GM23338 (cell line): ENCODE results near the gene AGPAT3. TPM values are rescaled to one million over a fixed set of nuclear protein-coding genes. Genes with fewer than 3 reads are reported as not detected.

Experiments
- ATAC-seq: fragments of 200-7000 bp; cut with Tn5 transposase; 3 replicates; pipeline ENCODE4 v1.9.1; 2020
- DNase-seq: peaks from one replicate; pipeline ENCODE4 v3.0.0-alpha.2; 2015; ENCODE audit warnings: low spot score
- H2AFZ ChIP-seq: fragments of 200-600 bp; sonication (generic); 2 replicates; pipeline ENCODE4 v1.8.0; 2016; ENCODE audit warnings: antibody characterized with exemption, mild to moderate bottlenecking, moderate library complexity
- H3F3A ChIP-seq: fragments of 200-600 bp; sonication (generic); replicated peaks from 2 replicates; pipeline ENCODE4 v1.8.0; 2017; ENCODE audit warnings: antibody characterized with exemption, mixed run types, low read depth
- H3K27ac ChIP-seq: fragments of 200-600 bp; sonication (generic); 2 replicates; pipeline ENCODE4 v1.6.1; 2016; ENCODE audit warnings: low read depth
- H3K27me3 ChIP-seq: fragments of 200-600 bp; sonication (generic); 2 replicates; pipeline ENCODE4 v1.8.0; 2016; ENCODE audit warnings: mild to moderate bottlenecking, mixed run types, moderate library complexity; ENCODE audit not compliant: insufficient read depth
- H3K36me3 ChIP-seq: fragments of 200-600 bp; sonication (generic); 2 replicates; pipeline ENCODE4 v1.8.0; 2016; ENCODE audit warnings: mild to moderate bottlenecking; ENCODE audit not compliant: insufficient read depth
- H3K4me1 ChIP-seq: fragments of 200-600 bp; sonication (generic); 2 replicates; pipeline ENCODE4 v1.8.0; 2016; ENCODE audit warnings: mild to moderate bottlenecking, moderate library complexity; ENCODE audit not compliant: insufficient read depth
- H3K4me2 ChIP-seq: fragments of 200-600 bp; sonication (generic); 2 replicates; pipeline ENCODE4 v1.7.1; 2017; ENCODE audit warnings: mixed run types
- H3K4me3 ChIP-seq: fragments of 200-600 bp; sonication (generic); 2 replicates; pipeline ENCODE4 v1.6.1; 2016; ENCODE audit warnings: mixed run types
- H3K79me2 ChIP-seq: fragments of 200-600 bp; sonication (generic); replicated peaks from 2 replicates; pipeline ENCODE4 v1.8.0; 2017; ENCODE audit warnings: mild to moderate bottlenecking; ENCODE audit not compliant: insufficient read depth
- H3K9me2 ChIP-seq: fragments of 200-600 bp; sonication (generic); 2 replicates; pipeline ENCODE4 v1.8.0; 2017; ENCODE audit not compliant: insufficient read depth
- H4K20me1 ChIP-seq: fragments of 200-600 bp; sonication (generic); replicated peaks from 2 replicates; pipeline ENCODE4 v1.8.0; 2017; ENCODE audit warnings: mild to moderate bottlenecking; ENCODE audit not compliant: insufficient read depth
- H3K27ac Mint-ChIP-seq: 2 replicates; pipeline ENCODE4 v1.8.0; 2020; ENCODE audit warnings: inconsistent platforms, mild to moderate bottlenecking, moderate library complexity, mixed read lengths
- H3K27me3 Mint-ChIP-seq: 3 replicates; pipeline ENCODE4 v1.8.0; 2022; ENCODE audit warnings: low read depth, mild to moderate bottlenecking, moderate library complexity, mixed read lengths, inconsistent platforms; ENCODE audit not compliant: insufficient read depth, poor library complexity
- H3K36me3 Mint-ChIP-seq: 3 replicates; pipeline ENCODE4 v1.8.0; 2021; ENCODE audit warnings: low read depth, mild to moderate bottlenecking, inconsistent platforms, moderate library complexity, mixed read lengths
- H3K4me1 Mint-ChIP-seq: 3 replicates; pipeline ENCODE4 v1.8.0; 2020; ENCODE audit warnings: mild to moderate bottlenecking, inconsistent platforms, mixed read lengths
- H3K4me3 Mint-ChIP-seq: 3 replicates; pipeline ENCODE4 v1.8.0; 2021; ENCODE audit warnings: moderate library complexity, mild to moderate bottlenecking, inconsistent platforms, mixed read lengths
- H3K9me3 Mint-ChIP-seq: 3 replicates; pipeline ENCODE4 v1.8.0; 2020; ENCODE audit warnings: moderate library complexity, mild to moderate bottlenecking, inconsistent platforms, mixed read lengths
- CREB1 ChIP-seq: fragments of 250-450 bp; sonication (Bioruptor Pico); IDR thresholded peaks from 2 replicates; pipeline ENCODE4 v1.5.0; 2020; ENCODE audit warnings: low read depth, mild to moderate bottlenecking, moderate library complexity
- CTCF ChIP-seq, 2 experiments: fragments of 200-600 bp in 1 of 2; sonication (generic) in 1 of 2; conservative IDR thresholded peaks; 2 replicates each; pipeline versions ENCODE4 v1.5.1 to v1.6.1; 2016 to 2017; ENCODE audit warnings: antibody characterized with exemption in 2 of 2, low read depth in 2 of 2, mild to moderate bottlenecking in 2 of 2, moderate library complexity in 1 of 2
- ETS1 ChIP-seq: IDR thresholded peaks from 2 replicates; pipeline ENCODE4 v1.6.1; 2016; ENCODE audit warnings: antibody characterized with exemption
- EZH2 ChIP-seq: fragments of 200-600 bp; sonication (generic); IDR thresholded peaks from one replicate; pipeline ENCODE4 v1.8.0; 2017; ENCODE audit warnings: antibody characterized with exemption, mild to moderate bottlenecking, low read depth; ENCODE audit not compliant: unreplicated experiment
- JUNB ChIP-seq: IDR thresholded peaks from one replicate; pipeline ENCODE4 v1.6.1; 2016; ENCODE audit warnings: antibody characterized with exemption; ENCODE audit not compliant: unreplicated experiment
- POLR2AphosphoS5 ChIP-seq: IDR thresholded peaks from 2 replicates; pipeline ENCODE4 v1.6.1; 2016; ENCODE audit warnings: antibody characterized with exemption, low read depth
- REST ChIP-seq: IDR thresholded peaks from one replicate; pipeline ENCODE4 v1.6.1; 2018; ENCODE audit warnings: antibody characterized with exemption; ENCODE audit not compliant: unreplicated experiment
- ZNF114 ChIP-seq: fragments of 250-450 bp; sonication (Bioruptor Pico); IDR thresholded peaks from 2 replicates; pipeline ENCODE4 v1.5.0; 2020; ENCODE audit warnings: mild to moderate bottlenecking, moderate library complexity
- ZNF331 ChIP-seq: fragments of 250-450 bp; sonication (Bioruptor Pico); IDR thresholded peaks from 2 replicates; pipeline ENCODE4 v1.5.0; 2020; ENCODE audit warnings: low read depth, mild to moderate bottlenecking, moderate library complexity
- ZNF462 ChIP-seq: fragments of 250-450 bp; sonication (Bioruptor Pico); IDR thresholded peaks from 2 replicates; pipeline ENCODE4 v1.5.0; 2020; ENCODE audit warnings: mild to moderate bottlenecking, moderate library complexity
- polyA plus RNA-seq: library from polyadenylated mRNA; unstranded; fragments of >200 nt; fragmentation: Nextera tagmentation; extraction: Ambion mirVana; gene quantifications from 2 replicates; pipeline ENCODE4 v1.2.1, GENCODE V29; 2016
- total RNA-seq: library from RNA; depleted of rRNA; stranded (reverse); fragments of >200 nt; shearing (Covaris generic); gene quantifications from 2 replicates; pipeline ENCODE4 v1.2.3, GENCODE V29; 2014

Gene AGPAT3
- total and polyA plus RNA-seq, 2 experiments from 2014 or later, result 2.1 to 6.1 TPM

- Histone ChIP-seq H3K4me2 (no peak overlapping the region), H3K9me2 (no peaks in the 10 kb centered on the region), H4K20me1 (peaks cover 64% of the 10 kb centered on the region), H3K4me1 (peaks cover 4% of the 10 kb centered on the region; the same call in 1 of the 2 replicates), H3K27ac (no peak overlapping the region; the same call in 1 of the 2 replicates), H2AFZ (no peak overlapping the region), H3K27me3 (no peaks in the 10 kb centered on the region), H3K4me3 (no peak overlapping the region), H3K79me2 (peaks cover 100% of the 10 kb centered on the region), H3K36me3 (no peaks in the 10 kb centered on the region), H3F3A (no peaks in the 10 kb centered on the region)
- Mint-ChIP-seq H3K4me1 (peaks cover 13% of the 10 kb centered on the region; the same call in 2 of the 3 replicates), H3K27ac (no peak overlapping the region), H3K36me3 (no peaks in the 10 kb centered on the region), H3K9me3 (no peaks in the 10 kb centered on the region), H3K4me3 (no peak overlapping the region), H3K27me3 (no peaks in the 10 kb centered on the region)
- DNase-seq (no peak), ATAC-seq (no peak)
- no peak for TF ChIP-seq ETS1
- no peak for TF ChIP-seq ZNF462 (CRISPR knock-in tag)
- no peak for TF ChIP-seq ZNF331 (CRISPR knock-in tag)
- TF ChIP-seq POLR2AphosphoS5, result no peak
- no peak for TF ChIP-seq JUNB
- TF ChIP-seq REST, result no peak
- TF ChIP-seq CREB1, result no peak
- no peak for TF ChIP-seq ZNF114
- TF ChIP-seq CTCF (conservative IDR thresholded peaks at IDR 0.05; ENCODE audit: low read depth in 2 of 2), result no peak
- TF ChIP-seq EZH2, result no peak
Measured at GRCh38 chr21:44019568-44019958, 154.5 kb downstream of the AGPAT3 start.
